Heart right ventricle (tissue), 16 donors: Measurements from ENCODE around the gene CDC42BPG. TPM values are rescaled to one million over a fixed set of nuclear protein-coding genes. Genes with fewer than 3 reads are reported as not detected.

Experiments used
- ATAC-seq, 8 donors: fragments of 200-7000 bp; cut with Tn5 transposase; one replicate each; pipeline ENCODE4 v1.9.1; 2020; ENCODE audit warnings: mild to moderate bottlenecking in 8 of 8, moderate library complexity in 8 of 8, moderate number of reproducible peaks in 1 of 8
- DNase-seq, 2 donors: peaks; one replicate each; pipeline ENCODE4 v3.0.0-alpha.2; 2020
- H3K27ac ChIP-seq, 10 donors: fragments of 200-600 bp; sonication (generic) in 2 of 10; one replicate each; pipeline versions ENCODE4 v1.5.0 to v1.8.0; 2020 to 2022; ENCODE audit warnings: mild to moderate bottlenecking in 3 of 10
- H3K27me3 ChIP-seq, 7 donors: fragments of 200-600 bp; one replicate each; pipeline ENCODE4 v1.8.0; 2021 to 2022; ENCODE audit warnings: mild to moderate bottlenecking in 2 of 7
- H3K36me3 ChIP-seq, 9 donors: fragments of 200-600 bp; sonication (generic) in 1 of 9; one replicate each; pipeline versions ENCODE4 v1.5.0 to v1.8.0; 2020 to 2022; ENCODE audit warnings: mild to moderate bottlenecking in 2 of 9
- H3K4me1 ChIP-seq, 9 donors: fragments of 200-600 bp; sonication (generic) in 1 of 9; one replicate each; pipeline versions ENCODE4 v1.5.0 to v1.8.0; 2020 to 2022; ENCODE audit warnings: mild to moderate bottlenecking in 4 of 9
- H3K4me3 ChIP-seq, 10 donors: fragments of 200-600 bp; sonication (generic) in 2 of 10; one replicate each; pipeline versions ENCODE4 v1.5.0 to v1.8.0; 2020 to 2022; ENCODE audit warnings: mild to moderate bottlenecking in 7 of 10, moderate library complexity in 2 of 10
- H3K9me3 ChIP-seq, 11 donors: fragments of 200-600 bp in 10 of 11; sonication (generic) in 2 of 11; one replicate each; pipeline versions ENCODE4 v1.5.0 to v1.8.0; 2013 to 2022; ENCODE audit warnings: mild to moderate bottlenecking in 2 of 11, control low read depth in 1 of 11, moderate library complexity in 1 of 11
- WGBS, 2 donors: extraction: QIAGEN DNeasy Blood & Tissue Kit; methylation state at CpG; one replicate each; pipeline ENCODE4 v1.1.7; 2013; ENCODE audit warnings: inconsistent platforms in 1 of 2; 5-methylcytosine and 5-hydroxymethylcytosine counted together
- intact Hi-C, 10 donors: fragments of 100-400 bp; cut with DNase I; formaldehyde crosslinking; loops; one replicate each; pipeline versions ENCODE4 v1.11.1 to v1.14.2; 2022
- polyA plus RNA-seq, 2 donors: library from polyadenylated mRNA; stranded (reverse); fragments of 200-250 nt; gene quantifications; one replicate each; pipeline ENCODE4 v1.2.3, GENCODE V29; 2013
- total RNA-seq, 10 donors: library from RNA; stranded (reverse); fragmentation: NEBNext Ultra II Directional in 3 of 10; extraction: Animal tissue kit (Norgen Biotek cat#: 25700) in 3 of 10; gene quantifications; one replicate each; pipeline versions ENCODE4 v1.2.1 to v1.2.4, GENCODE V29; 2021 to 2023
- TF ChIP-seq, protein P1 (sequence below), 9 donors: fragments of 200-600 bp; sonication (generic) in 2 of 9; IDR thresholded peaks; one replicate each; pipeline versions ENCODE4 v1.5.0 to v1.8.0; 2021 to 2022; ENCODE audit warnings: antibody characterized with exemption in 9 of 9, mild to moderate bottlenecking in 5 of 9, moderate library complexity in 1 of 9
- donor health status: Arrhythmogenic right ventricular cardiomyopathy.
- donor health status: ischemic (EF 13 %, LVEDD 7.1; RV severe dilation, severe dysfunction).
- donor health status: healthy with polysubstance abuse.
- donor health status: DM: no; HTN: yes; CAD: no.
- donor health status: DM: no; HTN: no; CAD: no.
- donor health status: ischemic (EF 25% LVEDD 6.9; RV normal size, moderate dysfunction).
- donor health status: ischemic (EF 25% LVEDD 5.7; RV mildly dilated, moderate dysfunction).
- donor health status: healthy.
- donor health status: DM: yes; HTN: yes; CAD: no.
- donor health status: Ischemic cardiomyopathy.
- donor health status: ischemic (EF 35%, LVEDD 5.7; RV mildly dilated, moderate dysfunction).
- donor health status: nonischemic (EF 11% LVEDD 7.7; RV severe dilation, severe dysfunction).
- donor health status: DM: yes; HTN: yes; CAD: no.
- donor health status: PGD.
- donor health status: ischemic (EF 29% LVEDD 5.4; RV normal size, mild dysfunction).
- donor health status: nonischemic (EF 23%, LVEDD 6.1; RV moderate dilation, normal function).

Gene CDC42BPG
- total and polyA plus RNA-seq, 12 donors = 0.04 to 1.3 (median 0.27) TPM

- H3K4me3 ChIP-seq = no peak overlapping the region
- intact Hi-C loops = no loop called here
- DNase-seq = no peak
- no peak for ATAC-seq
- no peak overlapping the region for H3K27ac ChIP-seq
- peaks cover 0 to 57% (median 1%) of the 10 kb centered on the region in 9 donors for H3K36me3 ChIP-seq
- 81 to 84% methylated on average over 19 of the region's 19 CpGs for WGBS, 2 donors
- TF ChIP-seq, protein P1, sequence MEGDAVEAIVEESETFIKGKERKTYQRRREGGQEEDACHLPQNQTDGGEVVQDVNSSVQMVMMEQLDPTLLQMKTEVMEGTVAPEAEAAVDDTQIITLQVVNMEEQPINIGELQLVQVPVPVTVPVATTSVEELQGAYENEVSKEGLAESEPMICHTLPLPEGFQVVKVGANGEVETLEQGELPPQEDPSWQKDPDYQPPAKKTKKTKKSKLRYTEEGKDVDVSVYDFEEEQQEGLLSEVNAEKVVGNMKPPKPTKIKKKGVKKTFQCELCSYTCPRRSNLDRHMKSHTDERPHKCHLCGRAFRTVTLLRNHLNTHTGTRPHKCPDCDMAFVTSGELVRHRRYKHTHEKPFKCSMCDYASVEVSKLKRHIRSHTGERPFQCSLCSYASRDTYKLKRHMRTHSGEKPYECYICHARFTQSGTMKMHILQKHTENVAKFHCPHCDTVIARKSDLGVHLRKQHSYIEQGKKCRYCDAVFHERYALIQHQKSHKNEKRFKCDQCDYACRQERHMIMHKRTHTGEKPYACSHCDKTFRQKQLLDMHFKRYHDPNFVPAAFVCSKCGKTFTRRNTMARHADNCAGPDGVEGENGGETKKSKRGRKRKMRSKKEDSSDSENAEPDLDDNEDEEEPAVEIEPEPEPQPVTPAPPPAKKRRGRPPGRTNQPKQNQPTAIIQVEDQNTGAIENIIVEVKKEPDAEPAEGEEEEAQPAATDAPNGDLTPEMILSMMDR (IDR thresholded peaks at IDR 0.05) = no peak
- H3K27me3 ChIP-seq = no peaks in the 10 kb centered on the region
- no peaks in the 10 kb centered on the region for H3K9me3 ChIP-seq
- peaks cover 0 to 35% (median 8%) of the 10 kb centered on the region in 9 donors for H3K4me1 ChIP-seq
Observed at GRCh38 chr11:64796047-64796756, 48.3 kb downstream of the CDC42BPG start.

DNA sequence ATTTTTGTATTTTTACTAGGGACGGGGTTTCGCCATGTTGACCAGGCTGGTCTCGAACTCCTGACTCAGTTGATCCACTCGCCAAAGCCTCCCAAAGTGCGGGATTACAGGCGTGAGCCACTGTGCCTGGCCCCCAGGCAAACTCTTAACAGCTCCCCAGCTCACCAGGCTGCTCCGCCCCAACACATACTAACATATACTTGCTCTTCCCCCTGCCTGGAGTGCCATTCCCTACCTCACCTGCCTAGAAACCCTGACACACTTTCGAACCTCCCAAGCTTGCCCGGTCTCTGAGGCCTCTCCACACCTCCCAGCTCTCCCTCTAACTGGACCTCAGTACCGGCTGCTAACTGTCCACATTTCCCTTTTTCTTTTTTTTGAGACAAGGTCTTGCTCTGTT, 49.9 kb downstream of the CDC42BPG start:
- peaks cover 0 to 21% (median 4%) of the 10 kb centered on the region in 9 donors for H3K4me1 ChIP-seq
- H3K36me3 ChIP-seq = peaks cover 0 to 67% (median 7%) of the 10 kb centered on the region in 9 donors
- DNase-seq (no peak), ATAC-seq (no peak)
- no peak overlapping the region for H3K4me3 ChIP-seq
- intact Hi-C loops = no loop called here
- H3K27ac ChIP-seq = peak overlapping the region in 2 of 10 donors; percentile 68 to 80
- WGBS, 2 donors = 91 to 96% methylated on average over 10 of the region's 10 CpGs
- H3K9me3 ChIP-seq = no peaks in the 10 kb centered on the region
- no peaks in the 10 kb centered on the region for H3K27me3 ChIP-seq
- TF ChIP-seq, protein P1 (IDR thresholded peaks at IDR 0.05) = no peak

DNA sequence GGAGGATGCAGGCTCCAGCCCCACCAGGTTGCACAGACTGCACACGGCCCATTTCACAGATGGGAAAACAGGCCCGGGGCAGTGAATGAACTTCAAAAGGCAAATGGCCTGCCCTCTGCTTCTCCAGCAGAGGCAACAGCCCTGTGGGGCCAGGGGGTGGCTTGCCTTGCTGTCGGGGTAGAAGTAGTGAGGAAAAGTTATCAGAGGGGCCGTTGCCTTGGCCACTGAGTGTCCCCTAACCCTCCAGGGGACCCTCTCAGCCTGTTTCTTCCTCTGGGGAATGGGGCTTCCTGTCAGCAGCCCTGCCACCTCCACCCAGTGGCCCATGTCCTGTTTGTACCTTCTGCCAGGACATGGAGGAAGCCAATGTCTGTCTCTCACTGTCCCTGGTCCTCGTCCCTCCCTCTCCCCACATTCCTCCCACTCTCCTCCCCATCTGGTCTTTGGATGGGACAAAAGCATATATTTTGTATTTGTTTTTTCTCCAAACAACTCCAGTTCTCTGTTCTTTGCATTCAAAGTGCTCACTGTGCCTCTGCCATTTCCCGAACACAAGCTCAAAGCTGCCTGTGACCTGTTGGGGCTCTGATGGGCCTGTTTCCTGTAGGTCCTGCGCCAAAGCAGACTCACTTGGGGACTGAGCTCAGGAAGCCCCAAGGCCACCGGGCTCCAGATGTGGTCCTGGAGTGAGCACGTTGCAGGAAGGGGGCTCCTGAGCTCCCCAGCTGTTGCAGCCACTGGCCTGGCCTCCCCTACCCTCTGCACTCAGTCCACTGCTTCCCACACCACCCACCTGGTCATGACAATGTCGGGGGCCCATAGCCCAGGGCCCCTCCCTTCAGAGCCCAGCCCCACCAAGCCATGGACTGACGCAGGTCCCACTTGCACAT, 50.9 kb downstream of the CDC42BPG start:
- 48 to 61% methylated on average over 11 of the region's 11 CpGs for WGBS, 2 donors
- Histone ChIP-seq H3K27ac (peak overlapping the region in 9 of 10 donors; percentile 23 to 80 (median 58)), H3K36me3 (peaks cover 0 to 67% (median 7%) of the 10 kb centered on the region in 9 donors), H3K9me3 (no peaks in the 10 kb centered on the region), H3K4me1 (peaks cover 0 to 21% (median 4%) of the 10 kb centered on the region in 9 donors), H3K27me3 (no peaks in the 10 kb centered on the region), H3K4me3 (no peak overlapping the region)
- DNase-seq (no peak), ATAC-seq (peak in 7 of 8 donors; percentile 8 to 45 (median 34))
- TF ChIP-seq, protein P1 (IDR thresholded peaks at IDR 0.05) = no peak
- intact Hi-C loops = no loop called here

DNA sequence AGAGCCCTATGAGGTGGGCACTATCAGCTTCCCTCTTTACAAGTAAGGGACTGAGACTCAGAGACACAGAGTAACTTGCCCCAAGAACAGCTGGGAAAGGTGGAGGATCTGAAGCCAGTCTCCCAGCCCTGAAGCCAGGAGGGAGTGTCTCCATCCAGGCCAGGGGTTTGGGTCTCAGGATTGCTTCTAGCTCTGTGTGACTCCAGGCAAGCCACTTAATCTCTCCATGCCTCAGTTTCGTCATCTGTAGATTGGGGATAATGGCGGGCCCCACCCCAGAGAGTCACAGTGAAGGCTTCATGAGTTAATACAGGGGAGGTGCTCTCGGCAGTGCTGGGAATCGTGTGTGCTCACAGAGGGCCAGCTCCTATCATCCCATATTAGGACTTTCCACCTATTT, 52.0 kb downstream of the CDC42BPG start:
- intact Hi-C loops = no loop called here
- H3K4me3 ChIP-seq = no peak overlapping the region
- TF ChIP-seq, protein P1 (IDR thresholded peaks at IDR 0.05) = no peak
- H3K27me3 ChIP-seq = no peaks in the 10 kb centered on the region
- H3K9me3 ChIP-seq = no peaks in the 10 kb centered on the region
- ATAC-seq (no peak), DNase-seq (no peak)
- H3K36me3 ChIP-seq = peaks cover 0 to 66% (median 7%) of the 10 kb centered on the region in 9 donors
- WGBS, 2 donors = 96 to 100% methylated on average over 4 of the region's 4 CpGs
- H3K4me1 ChIP-seq = peaks cover 0 to 26% (median 4%) of the 10 kb centered on the region in 9 donors
- peak overlapping the region in 1 of 10 donors; percentile 80 for H3K27ac ChIP-seq
